HEK293 (cell line): Measurements from ENCODE around the gene ZNF253.

Source experiments
- CTCF ChIA-PET: fragments of 350-600 bp; formaldehyde crosslinking; extraction: SDS; loops from one replicate; lab custom pipeline; 2021; ENCODE audit warnings: antibody characterized with exemption; lab: Yijun Ruan, JAX
- POLR2A ChIA-PET: fragments of 300-600 bp; formaldehyde crosslinking; extraction: SDS; loops from one replicate; lab custom pipeline; 2020; ENCODE audit warnings: antibody characterized with exemption, inconsistent platforms; lab: Yijun Ruan, JAX
- H3K27ac ChIP-seq: fragments of 200-500 bp; sonication (Bioruptor generic); 2 replicates; pipeline ENCODE4 v1.5.1; 2014; ENCODE audit warnings: low read depth, low read length, control low read depth, inconsistent platforms; ENCODE audit errors: extremely low read depth
- H3K36me3 ChIP-seq, 2 experiments: fragments of 200-500 bp in 1 of 2; sonication (Bioruptor generic) in 1 of 2; 1 replicate in 1 of 2; 2 replicates in 1 of 2; pipeline ENCODE4 v1.5.1; 2014 to 2017; ENCODE audit warnings: inconsistent platforms in 2 of 2, low read length in 2 of 2; ENCODE audit not compliant: control insufficient read depth in 2 of 2, insufficient read depth in 1 of 2
- H3K4me1 ChIP-seq: fragments of 200-500 bp; sonication (Bioruptor generic); 2 replicates; pipeline ENCODE4 v1.5.1; 2014; ENCODE audit warnings: mild to moderate bottlenecking, low read length, inconsistent platforms; ENCODE audit not compliant: control insufficient read depth, insufficient read depth
- H3K4me3 ChIP-seq: 2 replicates; pipeline ENCODE4 v1.5.1; 2011; ENCODE audit warnings: low read depth, mild to moderate bottlenecking, control low read depth, low read length, moderate library complexity
- H3K9me3 ChIP-seq: fragments of 200-500 bp; sonication (Bioruptor generic); 2 replicates; pipeline ENCODE4 v1.5.1; 2014; ENCODE audit warnings: low read depth, low read length, inconsistent platforms; ENCODE audit not compliant: control insufficient read depth, insufficient read depth
- WT1 ChIP-seq: fragments of 450-650 bp; formaldehyde crosslinking; IDR thresholded peaks from 2 replicates; pipeline ENCODE4 v1.5.1; 2016; ENCODE audit warnings: missing biosample characterization, missing genetic modification characterization
- ZBTB11 ChIP-seq: fragments of 450-650 bp; formaldehyde crosslinking; conservative IDR thresholded peaks from 2 replicates; pipeline ENCODE4 v1.5.1; 2016; ENCODE audit warnings: low read depth, missing biosample characterization, missing genetic modification characterization
- ZFP3 ChIP-seq: fragments of 450-650 bp; formaldehyde crosslinking; IDR thresholded peaks from 2 replicates; pipeline ENCODE4 v1.5.1; 2016; ENCODE audit warnings: low read depth, missing biosample characterization, missing genetic modification characterization
- ZNF132 ChIP-seq: fragments of 450-650 bp; formaldehyde crosslinking; IDR thresholded peaks from 2 replicates; pipeline ENCODE4 v1.5.1; 2017; ENCODE audit warnings: missing biosample characterization, missing genetic modification characterization, borderline replicate concordance
- ZNF449 ChIP-seq: fragments of 450-650 bp; formaldehyde crosslinking; IDR thresholded peaks from 2 replicates; pipeline ENCODE4 v1.5.1; 2017; ENCODE audit warnings: missing biosample characterization, mild to moderate bottlenecking, missing genetic modification characterization, moderate library complexity
- ZNF558 ChIP-seq: fragments of 450-650 bp; formaldehyde crosslinking; IDR thresholded peaks from 2 replicates; pipeline ENCODE4 v1.5.1; 2016; ENCODE audit warnings: missing biosample characterization, missing genetic modification characterization
- ZNF580 ChIP-seq: fragments of 450-650 bp; formaldehyde crosslinking; IDR thresholded peaks from 2 replicates; pipeline ENCODE4 v1.5.1; 2016; ENCODE audit warnings: missing biosample characterization, missing genetic modification characterization
- ZNF596 ChIP-seq: fragments of 450-650 bp; IDR thresholded peaks from 2 replicates; pipeline ENCODE4 v1.5.0; 2018; ENCODE audit warnings: missing biosample characterization, mild to moderate bottlenecking, missing genetic modification characterization, moderate library complexity
- ZNF626 ChIP-seq: fragments of 450-650 bp; sonication (Bioruptor Pico); formaldehyde crosslinking; IDR thresholded peaks from 2 replicates; pipeline ENCODE4 v1.5.1; 2018; ENCODE audit warnings: missing biosample characterization, missing genetic modification characterization, inconsistent platforms
- ZNF654 ChIP-seq: fragments of 450-650 bp; formaldehyde crosslinking; IDR thresholded peaks from 2 replicates; pipeline ENCODE4 v1.5.1; 2016; ENCODE audit warnings: low read depth, missing biosample characterization, missing genetic modification characterization
- ZNF658 ChIP-seq: fragments of 450-650 bp; formaldehyde crosslinking; IDR thresholded peaks from 2 replicates; pipeline ENCODE4; 2016; ENCODE audit warnings: missing biosample characterization, missing genetic modification characterization
- ZNF791 ChIP-seq: fragments of 450-650 bp; formaldehyde crosslinking; IDR thresholded peaks from 2 replicates; pipeline ENCODE4 v1.5.1; 2016; ENCODE audit warnings: missing biosample characterization, missing genetic modification characterization
- ZNF830 ChIP-seq: fragments of 450-650 bp; IDR thresholded peaks from 2 replicates; pipeline ENCODE4 v1.5.0; 2018; ENCODE audit warnings: missing biosample characterization, missing genetic modification characterization, low read depth, mild to moderate bottlenecking, moderate library complexity
- ZSCAN23 ChIP-seq: fragments of 450-650 bp; formaldehyde crosslinking; IDR thresholded peaks from 2 replicates; pipeline ENCODE4 v1.5.1; 2016; ENCODE audit warnings: missing biosample characterization, missing genetic modification characterization
- TF ChIP-seq, protein P1 (sequence below): fragments of 450-650 bp; formaldehyde crosslinking; IDR thresholded peaks from 2 replicates; pipeline ENCODE4 v1.5.1; 2016; ENCODE audit warnings: missing biosample characterization, missing genetic modification characterization
- TF ChIP-seq, protein P2 (sequence below): fragments of 450-650 bp; formaldehyde crosslinking; IDR thresholded peaks from 2 replicates; pipeline ENCODE4 v1.5.1; 2016; ENCODE audit warnings: missing biosample characterization, missing genetic modification characterization

Gene ZNF253

GRCh38 chr19:19823916-19824315 lies 41.8 kb upstream of the ZNF253 start:
- CTCF ChIA-PET: interaction anchor here (0.6 kb wide), 1 partner anchor 42 kb away, joined by 3 read pairs; the partner anchor contains the start of gene ZNF253
- TF ChIP-seq ZNF654 (tag by site-specific recombination) (no peak), ZFP3 (tag by site-specific recombination) (no peak), ZNF580 (tag by site-specific recombination) (no peak), ZNF830 (no peak), ZNF132 (no peak), ZNF626 (tag by site-specific recombination) (no peak), ZNF449 (tag by site-specific recombination) (no peak), ZNF596 (tag by site-specific recombination) (no peak), ZSCAN23 (tag by site-specific recombination) (no peak), ZNF658 (tag by site-specific recombination) (no peak), WT1 (tag by site-specific recombination) (no peak)
- TF ChIP-seq, protein P1, sequence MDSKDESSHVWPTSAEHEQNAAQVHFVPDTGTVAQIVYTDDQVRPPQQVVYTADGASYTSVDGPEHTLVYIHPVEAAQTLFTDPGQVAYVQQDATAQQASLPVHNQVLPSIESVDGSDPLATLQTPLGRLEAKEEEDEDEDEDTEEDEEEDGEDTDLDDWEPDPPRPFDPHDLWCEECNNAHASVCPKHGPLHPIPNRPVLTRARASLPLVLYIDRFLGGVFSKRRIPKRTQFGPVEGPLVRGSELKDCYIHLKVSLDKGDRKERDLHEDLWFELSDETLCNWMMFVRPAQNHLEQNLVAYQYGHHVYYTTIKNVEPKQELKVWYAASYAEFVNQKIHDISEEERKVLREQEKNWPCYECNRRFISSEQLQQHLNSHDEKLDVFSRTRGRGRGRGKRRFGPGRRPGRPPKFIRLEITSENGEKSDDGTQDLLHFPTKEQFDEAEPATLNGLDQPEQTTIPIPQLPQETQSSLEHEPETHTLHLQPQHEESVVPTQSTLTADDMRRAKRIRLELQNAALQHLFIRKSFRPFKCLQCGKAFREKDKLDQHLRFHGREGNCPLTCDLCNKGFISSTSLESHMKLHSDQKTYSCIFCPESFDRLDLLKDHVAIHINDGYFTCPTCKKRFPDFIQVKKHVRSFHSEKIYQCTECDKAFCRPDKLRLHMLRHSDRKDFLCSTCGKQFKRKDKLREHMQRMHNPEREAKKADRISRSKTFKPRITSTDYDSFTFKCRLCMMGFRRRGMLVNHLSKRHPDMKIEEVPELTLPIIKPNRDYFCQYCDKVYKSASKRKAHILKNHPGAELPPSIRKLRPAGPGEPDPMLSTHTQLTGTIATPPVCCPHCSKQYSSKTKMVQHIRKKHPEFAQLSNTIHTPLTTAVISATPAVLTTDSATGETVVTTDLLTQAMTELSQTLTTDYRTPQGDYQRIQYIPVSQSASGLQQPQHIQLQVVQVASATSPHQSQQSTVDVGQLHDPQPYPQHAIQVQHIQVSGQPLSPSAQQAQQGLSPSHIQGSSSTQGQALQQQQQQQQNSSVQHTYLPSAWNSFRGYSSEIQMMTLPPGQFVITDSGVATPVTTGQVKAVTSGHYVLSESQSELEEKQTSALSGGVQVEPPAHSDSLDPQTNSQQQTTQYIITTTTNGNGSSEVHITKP (tag by site-specific recombination): no peak
- Histone ChIP-seq H3K4me3 (no peak overlapping the region), H3K27ac (no peak overlapping the region), H3K4me1 (no peaks in the 10 kb centered on the region), H3K9me3 (no peaks in the 10 kb centered on the region), H3K36me3 (peaks cover 0 to 4% of the 10 kb centered on the region in 2 experiments; a peak in 2 of 3 replicates)
- POLR2A ChIA-PET: no interaction called here

GRCh38 chr19:19826875-19827274 lies 38.8 kb upstream of the ZNF253 start:
- H3K9me3 ChIP-seq: no peaks in the 10 kb centered on the region
- TF ChIP-seq ZBTB11 (tag by site-specific recombination) (no peak), ZFP3 (tag by site-specific recombination) (no peak), ZNF791 (tag by site-specific recombination) (no peak), ZNF558 (tag by site-specific recombination) (no peak)
- TF ChIP-seq, protein P2, sequence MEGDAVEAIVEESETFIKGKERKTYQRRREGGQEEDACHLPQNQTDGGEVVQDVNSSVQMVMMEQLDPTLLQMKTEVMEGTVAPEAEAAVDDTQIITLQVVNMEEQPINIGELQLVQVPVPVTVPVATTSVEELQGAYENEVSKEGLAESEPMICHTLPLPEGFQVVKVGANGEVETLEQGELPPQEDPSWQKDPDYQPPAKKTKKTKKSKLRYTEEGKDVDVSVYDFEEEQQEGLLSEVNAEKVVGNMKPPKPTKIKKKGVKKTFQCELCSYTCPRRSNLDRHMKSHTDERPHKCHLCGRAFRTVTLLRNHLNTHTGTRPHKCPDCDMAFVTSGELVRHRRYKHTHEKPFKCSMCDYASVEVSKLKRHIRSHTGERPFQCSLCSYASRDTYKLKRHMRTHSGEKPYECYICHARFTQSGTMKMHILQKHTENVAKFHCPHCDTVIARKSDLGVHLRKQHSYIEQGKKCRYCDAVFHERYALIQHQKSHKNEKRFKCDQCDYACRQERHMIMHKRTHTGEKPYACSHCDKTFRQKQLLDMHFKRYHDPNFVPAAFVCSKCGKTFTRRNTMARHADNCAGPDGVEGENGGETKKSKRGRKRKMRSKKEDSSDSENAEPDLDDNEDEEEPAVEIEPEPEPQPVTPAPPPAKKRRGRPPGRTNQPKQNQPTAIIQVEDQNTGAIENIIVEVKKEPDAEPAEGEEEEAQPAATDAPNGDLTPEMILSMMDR: no peak
- H3K4me1 ChIP-seq: no peaks in the 10 kb centered on the region
- no peak overlapping the region for H3K4me3 ChIP-seq
- no peaks in the 10 kb centered on the region for H3K36me3 ChIP-seq
- ChIA-PET CTCF (interaction anchor here (0.6 kb wide), 1 partner anchor 211 kb away, joined by 3 read pairs; no protein-coding TSS in a partner anchor), POLR2A (no interaction called here)
- H3K27ac ChIP-seq: no peak overlapping the region
